ENCODE data around the gene CNEP1R1. TPM values are rescaled to one million over a fixed set of nuclear protein-coding genes. Genes with fewer than 3 reads are reported as not detected.

The CNEP1R1 gene
- total RNA-seq, 2 experiments from 2014 or later: 28.2 to 30.9 TPM

DNA sequence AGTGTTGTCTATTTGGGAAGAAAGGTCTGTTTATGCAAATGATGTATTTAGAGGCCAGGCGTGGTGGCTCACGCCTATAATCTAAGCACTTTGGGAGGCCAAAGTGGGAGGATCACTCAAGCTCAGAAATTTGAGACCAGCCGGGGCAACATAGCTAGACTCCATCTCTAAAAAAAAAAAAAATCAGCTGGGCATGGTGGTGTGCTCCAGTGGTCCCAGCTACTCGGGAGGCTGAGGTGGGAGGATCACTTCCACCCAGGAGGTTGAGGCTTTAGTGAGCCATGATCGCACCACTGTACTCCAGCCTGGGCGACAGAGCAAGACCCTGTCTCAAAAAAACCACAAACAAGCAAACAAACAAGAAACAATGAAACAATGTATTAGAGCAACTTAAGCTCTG lies 21.8 kb downstream of the CNEP1R1 start:
- Mint-ChIP-seq H3K4me3 (no peak overlapping the region), H3K36me3 (ENCODE audit: low read depth) (no peaks in the 10 kb centered on the region), H3K27ac (no peak overlapping the region)

DNA sequence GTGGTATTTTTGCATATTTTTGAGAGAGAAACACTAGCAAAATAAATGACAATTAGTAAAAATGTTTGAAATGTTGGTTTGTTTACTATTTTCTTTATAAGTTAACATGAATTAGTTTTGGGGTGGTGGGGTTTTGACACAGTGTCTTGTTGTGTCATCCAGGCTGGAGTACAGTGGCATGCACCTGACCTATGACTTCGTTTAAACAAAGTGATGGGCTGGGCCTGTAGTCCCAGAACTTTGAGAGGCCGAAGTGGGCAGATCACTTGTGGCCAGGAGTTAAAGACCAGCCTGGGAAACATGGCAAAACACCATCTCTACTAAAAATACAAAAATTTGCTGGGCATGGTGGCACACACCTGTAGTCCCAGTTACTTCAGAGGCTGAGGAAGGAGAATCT lies 22.8 kb downstream of the CNEP1R1 start:
- intact Hi-C loops (cut with micrococcal nuclease): no loop called here
- no peak for DNase-seq
- peaks cover 1% of the 10 kb centered on the region for H3K27me3 Mint-ChIP-seq (ENCODE audit: low read depth)
- no peak overlapping the region for H3K4me3 Mint-ChIP-seq
- H3K36me3 Mint-ChIP-seq (ENCODE audit: low read depth): no peaks in the 10 kb centered on the region
- H3K4me1 Mint-ChIP-seq (ENCODE audit: low read depth): no peaks in the 10 kb centered on the region
- H3K27ac Mint-ChIP-seq: no peak overlapping the region
- CTCF ChIA-PET: no interaction called here
- H3K9me3 Mint-ChIP-seq: peaks cover 2% of the 10 kb centered on the region

More for the DNA sequence above, 21.8 kb downstream of the CNEP1R1 start:
- Mint-ChIP-seq H3K27me3 (ENCODE audit: low read depth) (peaks cover 5% of the 10 kb centered on the region), H3K4me1 (ENCODE audit: low read depth) (no peaks in the 10 kb centered on the region), H3K9me3 (peaks cover 2% of the 10 kb centered on the region)
- CTCF ChIA-PET: no interaction called here
- intact Hi-C loops (cut with micrococcal nuclease): no loop called here
- DNase-seq: no peak

DNA sequence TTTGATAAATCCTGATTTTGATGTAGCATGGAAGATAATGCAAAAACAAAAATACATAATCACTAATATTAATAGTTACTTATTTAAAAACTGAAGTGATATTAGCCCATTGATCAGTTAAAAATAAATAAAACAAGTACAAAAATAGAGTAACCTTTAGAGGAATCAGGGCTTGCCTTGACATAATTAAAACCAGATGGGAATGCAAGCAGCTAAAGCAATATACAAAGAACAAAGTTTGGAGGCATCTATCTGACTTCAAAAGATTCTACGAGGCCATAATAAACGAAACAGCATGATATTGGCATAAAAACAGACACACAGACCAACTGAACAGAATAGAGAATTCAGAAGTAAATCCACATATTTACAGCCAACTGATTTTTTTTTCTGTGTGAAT lies 25.8 kb downstream of the CNEP1R1 start:
- Mint-ChIP-seq H3K4me1 (ENCODE audit: low read depth) (no peaks in the 10 kb centered on the region), H3K9me3 (peaks cover 6% of the 10 kb centered on the region), H3K27ac (no peak overlapping the region), H3K4me3 (no peak overlapping the region), H3K27me3 (ENCODE audit: low read depth) (no peaks in the 10 kb centered on the region), H3K36me3 (ENCODE audit: low read depth) (no peaks in the 10 kb centered on the region)
- DNase-seq: no peak
- intact Hi-C loops (cut with micrococcal nuclease): no loop called here
- CTCF ChIA-PET: interaction anchor here (0.9 kb wide), 2 partner anchors 26 to 159 kb away, joined by 3 to 4 read pairs; partner anchors contain the start of gene CNEP1R1

DNA sequence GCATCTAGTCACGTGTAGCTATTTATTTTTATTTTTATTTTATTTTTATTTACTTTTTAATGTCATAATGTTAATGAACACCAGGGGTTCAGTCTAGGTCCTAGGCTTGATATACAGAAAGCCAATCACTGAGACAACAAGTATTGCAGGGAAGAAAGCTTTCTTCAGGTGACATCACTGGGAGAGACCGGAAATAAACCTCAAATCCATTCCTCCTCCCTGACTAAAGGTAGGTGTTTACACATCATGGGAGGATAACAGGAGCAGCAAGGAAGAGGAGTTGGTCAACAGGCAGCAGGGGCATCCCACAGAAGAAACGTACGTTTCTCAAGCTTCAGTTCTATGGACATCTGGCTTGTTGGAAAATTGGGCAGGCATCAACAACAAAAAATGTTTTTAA lies 31.2 kb downstream of the CNEP1R1 start:
- DNase-seq: no peak
- peaks cover 12% of the 10 kb centered on the region for H3K9me3 Mint-ChIP-seq
- no peak overlapping the region for H3K4me3 Mint-ChIP-seq
- CTCF ChIA-PET: interaction anchor here (0.6 to 1.0 kb wide), 2 partner anchors 140 to 485 kb away, joined by 4 to 6 read pairs; no protein-coding TSS in a partner anchor
- no peaks in the 10 kb centered on the region for H3K4me1 Mint-ChIP-seq (ENCODE audit: low read depth)
- H3K27ac Mint-ChIP-seq: no peak overlapping the region
- peaks cover 2% of the 10 kb centered on the region for H3K36me3 Mint-ChIP-seq (ENCODE audit: low read depth)
- H3K27me3 Mint-ChIP-seq (ENCODE audit: low read depth): no peaks in the 10 kb centered on the region
- intact Hi-C loops (cut with micrococcal nuclease): no loop called here

DNA sequence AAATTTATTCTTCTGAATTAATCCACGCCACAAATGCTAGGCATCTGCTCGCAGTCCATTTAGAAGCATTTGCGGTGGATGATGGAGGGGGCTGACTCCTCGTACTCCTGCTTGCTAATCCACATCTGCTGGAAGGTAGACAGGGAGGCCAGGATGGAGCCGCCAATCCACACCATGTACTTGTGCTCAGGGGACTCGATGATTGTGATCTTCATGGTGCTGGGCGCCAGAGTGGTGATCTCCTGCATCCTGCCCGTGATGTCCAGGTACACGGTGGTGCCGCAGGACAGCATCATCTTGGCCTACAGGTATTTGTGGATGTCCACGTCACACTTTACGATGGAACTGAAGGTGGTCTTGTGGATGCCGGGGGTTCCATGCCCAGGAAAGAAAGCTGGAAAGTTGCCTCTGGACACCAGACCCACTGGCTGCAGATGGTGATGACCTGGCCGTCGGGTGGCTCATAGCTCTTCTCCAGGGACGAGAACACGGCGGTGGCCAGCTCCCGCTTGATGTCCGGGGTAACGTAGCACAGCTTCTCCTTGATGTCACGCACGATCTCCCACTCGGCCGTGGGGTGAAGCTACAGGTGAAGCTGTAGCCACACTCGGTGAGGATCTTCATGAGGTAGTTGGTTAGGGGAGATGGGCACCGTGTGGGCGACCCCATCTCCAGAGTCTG lies 33.2 kb downstream of the CNEP1R1 start:
- Mint-ChIP-seq H3K4me3 (no peak overlapping the region), H3K9me3 (peaks cover 10% of the 10 kb centered on the region), H3K27ac (no peak overlapping the region), H3K4me1 (ENCODE audit: low read depth) (no peaks in the 10 kb centered on the region), H3K36me3 (ENCODE audit: low read depth) (peaks cover 2% of the 10 kb centered on the region), H3K27me3 (ENCODE audit: low read depth) (no peaks in the 10 kb centered on the region)
- CTCF ChIA-PET: interaction anchor here (0.8 kb wide), 1 partner anchor 152 kb away, joined by 3 read pairs; no protein-coding TSS in a partner anchor
- DNase-seq: no peak
- intact Hi-C loops (cut with micrococcal nuclease): no loop called here

DNA sequence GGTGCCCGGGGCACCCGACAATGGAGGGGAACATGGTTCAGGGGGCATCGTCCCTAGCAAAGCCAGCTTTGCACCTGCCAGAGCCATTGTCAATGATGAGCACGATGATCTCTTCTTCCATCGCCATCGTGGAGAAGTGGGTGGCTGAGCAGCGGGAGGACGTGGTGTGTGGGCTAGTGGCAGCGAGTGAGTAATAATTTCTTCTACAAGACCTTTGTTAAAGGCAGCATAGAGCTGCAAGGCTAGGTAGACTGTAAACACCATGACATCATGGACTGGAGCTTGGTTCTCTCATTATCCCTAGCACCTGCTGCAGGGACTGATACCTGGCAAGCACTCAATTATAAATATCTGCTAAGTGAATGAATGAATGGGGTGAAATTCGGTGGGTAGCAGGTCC lies 34.1 kb downstream of the CNEP1R1 start:
- Mint-ChIP-seq H3K4me1 (ENCODE audit: low read depth) (no peaks in the 10 kb centered on the region), H3K27me3 (ENCODE audit: low read depth) (no peaks in the 10 kb centered on the region), H3K36me3 (ENCODE audit: low read depth) (peaks cover 2% of the 10 kb centered on the region), H3K4me3 (no peak overlapping the region), H3K9me3 (peaks cover 10% of the 10 kb centered on the region), H3K27ac (no peak overlapping the region)
- DNase-seq: no peak
- intact Hi-C loops (cut with micrococcal nuclease): no loop called here
- CTCF ChIA-PET: interaction anchor here (0.6 to 3.2 kb wide), 3 partner anchors 35 to 151 kb away, joined by 3 to 13 read pairs (median 3); partner anchors contain the start of gene CNEP1R1

DNA sequence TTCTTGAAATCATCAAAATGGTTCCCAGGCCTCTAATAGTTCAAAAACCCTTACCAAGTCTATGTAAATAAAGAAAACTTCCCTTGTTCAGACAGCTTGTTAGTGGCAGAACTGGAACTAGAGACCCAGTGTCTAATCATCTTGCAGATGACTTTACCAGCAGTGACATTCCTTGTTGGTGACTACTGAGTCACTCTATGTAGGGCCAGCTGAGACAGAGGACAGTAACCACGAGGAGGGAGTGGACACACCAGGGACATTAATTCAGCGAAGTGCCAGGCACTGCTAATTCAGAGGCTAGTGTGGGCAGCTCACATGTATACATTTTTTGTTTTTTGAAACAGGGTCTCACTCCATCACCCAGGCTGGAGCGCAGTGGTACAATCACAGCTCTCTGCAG lies 34.6 kb downstream of the CNEP1R1 start:
- no peaks in the 10 kb centered on the region for H3K27me3 Mint-ChIP-seq (ENCODE audit: low read depth)
- peaks cover 2% of the 10 kb centered on the region for H3K36me3 Mint-ChIP-seq (ENCODE audit: low read depth)
- intact Hi-C loops (cut with micrococcal nuclease): no loop called here
- H3K27ac Mint-ChIP-seq: no peak overlapping the region
- DNase-seq: no peak
- no peak overlapping the region for H3K4me3 Mint-ChIP-seq
- peaks cover 10% of the 10 kb centered on the region for H3K9me3 Mint-ChIP-seq
- no peaks in the 10 kb centered on the region for H3K4me1 Mint-ChIP-seq (ENCODE audit: low read depth)
- CTCF ChIA-PET: interaction anchor here (3.2 kb wide), 1 partner anchor 35 kb away, joined by 13 read pairs; the partner anchor contains the start of gene CNEP1R1

DNA sequence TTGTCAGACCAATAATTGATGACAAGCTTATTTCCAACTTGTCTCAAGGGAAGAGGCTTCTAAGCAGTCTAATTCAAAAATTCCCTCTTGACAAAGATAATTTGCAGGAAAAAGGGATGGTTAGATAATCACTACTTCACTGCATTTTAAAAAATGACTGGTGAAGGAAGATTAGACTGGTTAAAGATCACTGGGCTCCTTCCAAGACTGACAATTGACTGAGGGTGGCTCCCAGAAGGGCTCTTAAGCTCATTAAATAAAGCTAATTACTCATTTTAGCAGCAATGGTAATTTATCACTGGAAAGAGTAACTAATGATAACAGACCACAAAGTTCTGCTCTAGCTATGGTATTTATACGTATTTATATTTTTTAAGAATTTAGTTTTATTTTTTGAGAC lies 36.3 kb downstream of the CNEP1R1 start:
- Mint-ChIP-seq H3K4me3 (no peak overlapping the region), H3K27ac (no peak overlapping the region), H3K27me3 (ENCODE audit: low read depth) (no peaks in the 10 kb centered on the region), H3K4me1 (ENCODE audit: low read depth) (peaks cover 3% of the 10 kb centered on the region), H3K36me3 (ENCODE audit: low read depth) (peaks cover 2% of the 10 kb centered on the region), H3K9me3 (peaks cover 3% of the 10 kb centered on the region)
- CTCF ChIA-PET: interaction anchor here (3.2 kb wide), 1 partner anchor 37 kb away, joined by 13 read pairs; the partner anchor contains the start of gene CNEP1R1
- intact Hi-C loops (cut with micrococcal nuclease): no loop called here
- DNase-seq: no peak

DNA sequence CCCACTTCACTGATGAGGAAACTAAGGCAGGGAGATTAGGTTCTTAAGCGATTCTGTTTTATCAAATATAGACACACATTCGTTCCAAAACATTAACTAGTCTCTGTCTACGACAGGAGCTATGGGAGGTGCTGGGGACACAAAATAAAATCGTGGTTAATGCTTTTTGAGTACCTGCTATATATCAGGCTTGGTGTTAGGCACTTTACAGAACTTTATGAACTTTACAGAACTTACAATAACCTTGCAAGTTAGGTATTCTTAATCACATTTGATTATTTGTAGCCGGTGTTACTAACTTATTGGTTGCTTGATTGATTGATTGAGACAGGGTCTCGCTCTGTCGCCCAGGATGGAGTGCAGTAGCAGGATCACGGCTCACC lies 40.2 kb downstream of the CNEP1R1 start:
- H3K36me3 Mint-ChIP-seq (ENCODE audit: low read depth): peaks cover 8% of the 10 kb centered on the region
- H3K4me3 Mint-ChIP-seq: peak overlapping the region; percentile 86
- H3K9me3 Mint-ChIP-seq: no peaks in the 10 kb centered on the region
- H3K4me1 Mint-ChIP-seq (ENCODE audit: low read depth): peaks cover 24% of the 10 kb centered on the region
- CTCF ChIA-PET: interaction anchor here (4.7 to 5.9 kb wide), 2 partner anchors 41 to 146 kb away, joined by 45 to 52 read pairs; partner anchors contain the start of gene CNEP1R1
- no peaks in the 10 kb centered on the region for H3K27me3 Mint-ChIP-seq (ENCODE audit: low read depth)
- peak overlapping the region; percentile 81 for H3K27ac Mint-ChIP-seq
- no peak for DNase-seq
- intact Hi-C loops (cut with micrococcal nuclease): loop anchor here (1.0 to 5.0 kb wide), 4 partner anchors 87 to 676 kb away; partner anchors contain the start of gene ADCY7

DNA sequence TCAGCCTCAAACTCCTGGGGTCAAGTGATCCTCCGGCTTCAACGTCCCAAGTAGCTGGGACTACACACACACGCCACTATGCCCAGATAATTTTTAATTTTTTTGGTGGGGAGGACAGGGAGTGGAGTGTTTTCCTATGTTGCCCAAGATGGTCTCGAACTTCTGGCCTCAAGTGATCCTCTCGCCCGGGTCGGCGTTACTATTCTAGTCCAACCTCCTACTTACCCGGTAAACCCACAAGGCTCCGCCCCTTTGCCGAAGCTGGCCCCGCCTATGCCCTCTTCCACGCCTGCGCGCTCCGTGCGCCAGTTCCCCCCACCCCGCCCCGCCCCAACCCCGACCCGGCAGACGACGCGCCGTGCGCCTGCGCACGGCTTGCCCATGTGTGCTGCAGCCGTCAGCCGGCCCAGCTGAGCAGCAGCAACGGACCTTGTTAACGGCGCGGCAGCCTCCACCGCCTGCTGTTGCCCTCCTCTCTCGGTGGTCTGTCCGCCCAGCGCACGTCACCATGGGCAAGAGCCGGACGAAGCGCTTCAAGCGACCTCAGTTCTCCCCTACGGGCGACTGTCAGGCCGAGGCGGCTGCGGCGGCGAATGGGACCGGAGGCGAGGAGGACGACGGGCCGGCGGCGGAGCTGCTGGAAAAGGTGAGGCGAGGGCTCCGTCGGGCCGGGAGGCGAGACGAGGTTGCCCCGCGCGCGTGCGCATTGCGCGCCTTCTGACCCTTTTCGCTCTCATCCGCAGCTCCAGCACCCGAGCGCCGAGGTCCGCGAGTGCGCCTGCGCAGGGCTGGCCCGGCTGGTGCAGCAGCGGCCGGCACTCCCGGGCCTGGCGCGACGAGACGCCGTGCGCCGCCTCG lies 40.8 kb downstream of the CNEP1R1 start, which contains the start of gene HEATR3:
Gene HEATR3 (plus strand): TSS at position 347 of the 858 bp plus-strand sequence. CDS start 162 bp downstream, at position 509.
- Mint-ChIP-seq H3K4me3 (peak within 1 kb of the TSS; percentile 86), H3K36me3 (ENCODE audit: low read depth) (peaks cover 11% of the 10 kb centered on the region), H3K4me1 (ENCODE audit: low read depth) (peaks cover 27% of the 10 kb centered on the region), H3K27ac (peak within 1 kb of the TSS; percentile 81), H3K27me3 (ENCODE audit: low read depth) (no peaks in the 10 kb centered on the region), H3K9me3 (no peaks in the 10 kb centered on the region)
- CTCF ChIA-PET: interaction anchor here (0.6 to 5.9 kb wide), 5 partner anchors 41 to 600 kb away, joined by 3 to 52 read pairs (median 18); partner anchors contain the start of gene CNEP1R1
- intact Hi-C loops (cut with micrococcal nuclease): loop anchor here (1.0 to 5.0 kb wide), 7 partner anchors 37 to 740 kb away; partner anchors contain the start of genes ADCY7 and BRD7
- peak; percentile 96 for DNase-seq

DNA sequence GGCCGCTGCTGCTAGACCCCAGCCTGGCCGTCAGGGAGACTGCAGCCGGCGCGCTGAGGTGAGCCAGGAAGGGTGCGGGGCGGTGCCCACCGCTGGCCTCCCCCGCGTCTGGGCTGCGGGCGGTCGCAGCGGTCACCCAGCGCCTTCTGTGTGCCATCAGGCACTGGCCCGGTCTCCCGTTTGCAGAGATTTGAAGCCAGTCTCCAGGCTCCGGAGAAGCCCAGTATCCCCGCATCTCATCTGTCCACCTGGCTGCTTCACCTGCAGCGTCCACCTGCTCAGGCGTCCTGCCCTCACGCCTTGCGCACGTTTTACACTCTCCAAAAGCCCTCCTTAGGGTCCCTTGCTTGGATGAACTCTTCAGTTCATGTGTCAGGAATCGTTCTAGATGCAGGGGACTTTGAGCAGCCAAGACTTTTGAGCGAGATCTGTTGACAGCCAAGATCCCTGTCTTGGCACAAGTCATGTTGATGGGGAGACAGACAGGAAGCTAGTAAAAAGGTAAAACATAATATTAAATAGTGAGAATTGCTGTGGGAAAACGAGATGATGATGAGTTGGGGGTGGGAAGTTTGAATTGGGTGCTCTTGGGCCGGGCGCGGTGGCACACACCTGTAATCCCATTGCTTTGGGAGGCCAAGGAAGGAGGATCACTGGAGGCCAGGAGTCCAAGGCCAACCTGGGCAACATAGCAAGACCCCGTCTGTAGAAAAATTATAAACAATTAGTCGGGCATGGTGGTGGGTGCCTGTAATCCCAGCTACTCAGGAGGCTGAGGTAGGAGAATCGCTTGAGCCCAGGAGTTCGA lies 41.7 kb downstream of the CNEP1R1 start:
- DNase-seq: no peak
- no peaks in the 10 kb centered on the region for H3K27me3 Mint-ChIP-seq (ENCODE audit: low read depth)
- H3K4me3 Mint-ChIP-seq: peak overlapping the region; percentile 86
- H3K27ac Mint-ChIP-seq: peak overlapping the region; percentile 70
- CTCF ChIA-PET: interaction anchor here (0.6 to 5.9 kb wide), 15 partner anchors 31 to 599 kb away, joined by 3 to 52 read pairs (median 4); partner anchors contain the start of gene CNEP1R1
- intact Hi-C loops (cut with micrococcal nuclease): loop anchor here (1.0 to 5.0 kb wide), 9 partner anchors 36 to 740 kb away; partner anchors contain the start of genes ADCY7, BRD7 and CNEP1R1
- peaks cover 27% of the 10 kb centered on the region for H3K4me1 Mint-ChIP-seq (ENCODE audit: low read depth)
- no peaks in the 10 kb centered on the region for H3K9me3 Mint-ChIP-seq
- peaks cover 11% of the 10 kb centered on the region for H3K36me3 Mint-ChIP-seq (ENCODE audit: low read depth)
